ENCODE measurements around the gene ST14. TPM values are rescaled to one million over a fixed set of nuclear protein-coding genes. Genes with fewer than 3 reads are reported as not detected.

The ST14 gene
- total RNA-seq, result 100 to 1,000 TPM; 260 to 622 (median 508) TPM
- long read RNA-seq, donor 1, transcript ST14-201 (19 exons, 3,539 nt), result major isoform, 652 of 999 reads
- long read RNA-seq, donor 1, partial matches to known transcripts, result 299 of 999 reads
- long read RNA-seq, donor 1, other reads (novel, unspliced or antisense), result 48 of 999 reads
- long read RNA-seq, donor 2, partial matches to known transcripts, result 84 of 98 reads
- long read RNA-seq, donor 2, other reads (novel, unspliced or antisense), result 13 of 98 reads

- intact Hi-C loops (cut with DNase I, micrococcal nuclease), result no loop called here
- no peaks in the 10 kb centered on the region for H3K36me3 ChIP-seq (ENCODE audit: low read depth)
- H3K4me3 ChIP-seq, result peak within 1 kb of the TSS; percentile 81
- peaks cover 43% of the 10 kb centered on the region for H3K4me1 ChIP-seq (ENCODE audit: low read depth)
- H3K9me3 ChIP-seq, result no peaks in the 10 kb centered on the region
- no peak for TF ChIP-seq CTCF (IDR thresholded peaks at IDR 0.05)
- peak; percentile 87 to 92 (median 90) for DNase-seq
- peak; percentile 81 for ATAC-seq
Observed at GRCh38 chr11:130159657-130160497, at the start of gene ST14. Gene ST14 (plus strand): TSS chr11:130159782. CDS start chr11:130159980, 198 bp downstream.

- TF ChIP-seq CTCF (IDR thresholded peaks at IDR 0.05), result no peak
- intact Hi-C loops (cut with DNase I, micrococcal nuclease), result no loop called here
- ATAC-seq (no peak), DNase-seq (no peak)
- Histone ChIP-seq H3K4me1 (ENCODE audit: low read depth) (no peaks in the 10 kb centered on the region), H3K4me3 (no peak overlapping the region), H3K9me3 (no peaks in the 10 kb centered on the region), H3K36me3 (ENCODE audit: low read depth) (no peaks in the 10 kb centered on the region)
Observed at GRCh38 chr11:130110339-130111108, 49.1 kb upstream of the ST14 start.

GRCh38 chr11:130112071-130112830, 47.3 kb upstream of the ST14 start:
- no peak overlapping the region for H3K4me3 ChIP-seq
- no peaks in the 10 kb centered on the region for H3K36me3 ChIP-seq (ENCODE audit: low read depth)
- intact Hi-C loops (cut with DNase I, micrococcal nuclease), result no loop called here
- TF ChIP-seq CTCF (IDR thresholded peaks at IDR 0.05), result no peak
- no peak for DNase-seq
- no peaks in the 10 kb centered on the region for H3K4me1 ChIP-seq (ENCODE audit: low read depth)
- H3K9me3 ChIP-seq, result no peaks in the 10 kb centered on the region
- no peak for ATAC-seq

GRCh38 chr11:130114281-130114680, 45.3 kb upstream of the ST14 start:
- no peak for TF ChIP-seq CTCF (IDR thresholded peaks at IDR 0.05)
- Histone ChIP-seq H3K4me3 (no peak overlapping the region), H3K36me3 (ENCODE audit: low read depth) (no peaks in the 10 kb centered on the region), H3K4me1 (ENCODE audit: low read depth) (no peaks in the 10 kb centered on the region), H3K9me3 (no peaks in the 10 kb centered on the region)
- no peak for ATAC-seq
- intact Hi-C loops (cut with DNase I, micrococcal nuclease), result no loop called here
- DNase-seq, result no peak

GRCh38 chr11:130114726-130115125, 44.9 kb upstream of the ST14 start:
- ATAC-seq, result no peak
- Histone ChIP-seq H3K4me3 (no peak overlapping the region), H3K36me3 (ENCODE audit: low read depth) (no peaks in the 10 kb centered on the region), H3K9me3 (no peaks in the 10 kb centered on the region), H3K4me1 (ENCODE audit: low read depth) (no peaks in the 10 kb centered on the region)
- intact Hi-C loops (cut with DNase I, micrococcal nuclease), result no loop called here
- no peak for TF ChIP-seq CTCF (IDR thresholded peaks at IDR 0.05)
- DNase-seq, result no peak
